ENCODE data around the gene STARD3.

The STARD3 gene

GRCh38 chr17:39664581-39665561 is 27.9 kb downstream of the STARD3 start, which contains the start of gene TCAP:
TSS of gene TCAP (plus strand) at chr17:39665349. CDS start at chr17:39665360, 11 bp downstream.
- H3K79me2 ChIP-seq (ENCODE audit: insufficient read depth, low read depth), result no peaks in the 10 kb centered on the region
- TF ChIP-seq CTCF (conservative IDR thresholded peaks at IDR 0.05; ENCODE audit: low read depth, low read length), result no peak
- no peaks in the 10 kb centered on the region for H3K36me3 ChIP-seq (ENCODE audit: insufficient read depth)
- H3K9ac ChIP-seq, result no peak within 1 kb of the TSS
- H3K27me3 ChIP-seq (ENCODE audit: insufficient read depth, low read depth), result peaks cover 8% of the 10 kb centered on the region; the same call in 1 of the 2 replicates
- H3K4me3 ChIP-seq (IDR thresholded peaks at IDR 0.05; ENCODE audit: insufficient read depth, low read depth, low read length), result no peak within 1 kb of the TSS
- H3K27ac ChIP-seq, result no peak within 1 kb of the TSS
- H3K4me1 ChIP-seq (ENCODE audit: low read depth, poor library complexity, severe bottlenecking), result no peaks in the 10 kb centered on the region
- H3K4me2 ChIP-seq, result no peak within 1 kb of the TSS
- H2AFZ ChIP-seq (ENCODE audit: low read depth), result no peak within 1 kb of the TSS
- H4K20me1 ChIP-seq (ENCODE audit: insufficient read depth), result no peaks in the 10 kb centered on the region

- H3K79me2 ChIP-seq (ENCODE audit: insufficient read depth, low read depth), result no peaks in the 10 kb centered on the region
- no peak for TF ChIP-seq CTCF (conservative IDR thresholded peaks at IDR 0.05; ENCODE audit: low read depth, low read length)
- H3K9ac ChIP-seq, result no peak overlapping the region
- no peaks in the 10 kb centered on the region for H4K20me1 ChIP-seq (ENCODE audit: insufficient read depth)
- no peak overlapping the region for H3K4me2 ChIP-seq
- no peak overlapping the region for H3K4me3 ChIP-seq (IDR thresholded peaks at IDR 0.05; ENCODE audit: insufficient read depth, low read depth, low read length)
- H3K36me3 ChIP-seq (ENCODE audit: insufficient read depth), result no peaks in the 10 kb centered on the region
- H3K27me3 ChIP-seq (ENCODE audit: insufficient read depth, low read depth), result peaks cover 8% of the 10 kb centered on the region; the same call in 1 of the 2 replicates
- no peaks in the 10 kb centered on the region for H3K4me1 ChIP-seq (ENCODE audit: low read depth, poor library complexity, severe bottlenecking)
- no peak overlapping the region for H2AFZ ChIP-seq (ENCODE audit: low read depth)
- H3K27ac ChIP-seq, result no peak overlapping the region
Measured at GRCh38 chr17:39665642-39666224, 28.8 kb downstream of the STARD3 start.

- no peak overlapping the region for H3K9ac ChIP-seq
- no peak overlapping the region for H2AFZ ChIP-seq (ENCODE audit: low read depth)
- no peaks in the 10 kb centered on the region for H3K36me3 ChIP-seq (ENCODE audit: insufficient read depth)
- no peaks in the 10 kb centered on the region for H4K20me1 ChIP-seq (ENCODE audit: insufficient read depth)
- no peak overlapping the region for H3K27ac ChIP-seq
- H3K4me2 ChIP-seq, result no peak overlapping the region
- no peak overlapping the region for H3K4me3 ChIP-seq (IDR thresholded peaks at IDR 0.05; ENCODE audit: insufficient read depth, low read depth, low read length)
- H3K27me3 ChIP-seq (ENCODE audit: insufficient read depth, low read depth), result peaks cover 8% of the 10 kb centered on the region; the same call in 1 of the 2 replicates
- no peaks in the 10 kb centered on the region for H3K4me1 ChIP-seq (ENCODE audit: low read depth, poor library complexity, severe bottlenecking)
- TF ChIP-seq CTCF (conservative IDR thresholded peaks at IDR 0.05; ENCODE audit: low read depth, low read length), result no peak
- H3K79me2 ChIP-seq (ENCODE audit: insufficient read depth, low read depth), result no peaks in the 10 kb centered on the region
Measured at GRCh38 chr17:39666231-39666600, 29.3 kb downstream of the STARD3 start.

- H4K20me1 ChIP-seq (ENCODE audit: insufficient read depth), result no peaks in the 10 kb centered on the region
- H3K9ac ChIP-seq, result no peak overlapping the region
- no peak overlapping the region for H2AFZ ChIP-seq (ENCODE audit: low read depth)
- H3K79me2 ChIP-seq (ENCODE audit: insufficient read depth, low read depth), result no peaks in the 10 kb centered on the region
- H3K36me3 ChIP-seq (ENCODE audit: insufficient read depth), result no peaks in the 10 kb centered on the region
- no peaks in the 10 kb centered on the region for H3K4me1 ChIP-seq (ENCODE audit: low read depth, poor library complexity, severe bottlenecking)
- H3K4me3 ChIP-seq (IDR thresholded peaks at IDR 0.05; ENCODE audit: insufficient read depth, low read depth, low read length), result no peak overlapping the region
- no peak overlapping the region for H3K27ac ChIP-seq
- H3K27me3 ChIP-seq (ENCODE audit: insufficient read depth, low read depth), result peaks cover 8% of the 10 kb centered on the region; the same call in 1 of the 2 replicates
- no peak overlapping the region for H3K4me2 ChIP-seq
- no peak for TF ChIP-seq CTCF (conservative IDR thresholded peaks at IDR 0.05; ENCODE audit: low read depth, low read length)
Measured at GRCh38 chr17:39666601-39667261, 29.8 kb downstream of the STARD3 start.
